SH-SY5Y (cell line): ENCODE results near the gene TSPAN32.

Source experiments
- GATA2 ChIP-seq: IDR thresholded peaks from 2 replicates; pipeline ENCODE4 v1.6.1; 2011; ENCODE audit warnings: mild to moderate bottlenecking, low read depth, low read length
- GATA3 ChIP-seq: IDR thresholded peaks from 2 replicates; pipeline ENCODE4 v1.6.1; 2011; ENCODE audit warnings: low read depth, mild to moderate bottlenecking, low read length, moderate library complexity

DNA sequence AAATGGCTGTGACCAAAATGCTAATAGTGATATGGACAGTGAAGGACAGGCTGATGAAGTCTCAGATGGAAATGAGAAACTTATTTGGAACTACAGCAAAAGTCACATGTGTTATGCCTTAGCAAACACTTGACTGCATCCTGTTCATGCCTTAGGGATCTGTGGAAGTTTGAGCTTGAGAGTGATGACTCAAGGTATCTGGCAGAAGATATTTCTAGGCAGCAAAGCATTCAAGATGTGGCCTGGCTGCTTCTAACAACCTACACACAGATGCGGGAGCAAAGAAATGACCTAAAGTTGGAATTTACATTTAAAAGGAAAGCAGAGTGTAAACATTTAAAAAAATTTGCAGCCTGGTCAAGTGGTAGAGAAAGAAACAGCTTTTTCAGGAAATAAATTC, 47.2 kb downstream of the TSPAN32 start:
- TF ChIP-seq GATA3 (no peak), GATA2 (no peak)
